Osteocyte (in vitro differentiated cells): ENCODE measurements around the gene NEK9. TPM values are rescaled to one million over a fixed set of nuclear protein-coding genes. Genes with fewer than 3 reads are reported as not detected.

Experiments used
- DNase-seq: peaks from one replicate; pipeline ENCODE4 v3.0.0; 2021; ENCODE audit warnings: mixed read lengths; ENCODE audit not compliant: unreplicated experiment; ENCODE audit errors: extremely low spot score
- H3K27ac Mint-ChIP-seq: one replicate; pipeline ENCODE4 v1.8.0; 2021; ENCODE audit warnings: mild to moderate bottlenecking, mixed read lengths; ENCODE audit not compliant: unreplicated experiment
- H3K27me3 Mint-ChIP-seq: one replicate; pipeline ENCODE4 v1.8.0; 2021; ENCODE audit warnings: mixed read lengths; ENCODE audit not compliant: unreplicated experiment
- H3K36me3 Mint-ChIP-seq: one replicate; pipeline ENCODE4 v1.8.0; 2021; ENCODE audit warnings: mixed read lengths; ENCODE audit not compliant: unreplicated experiment
- H3K4me1 Mint-ChIP-seq: one replicate; pipeline ENCODE4 v1.8.0; 2021; ENCODE audit warnings: mixed read lengths; ENCODE audit not compliant: unreplicated experiment
- H3K4me3 Mint-ChIP-seq: one replicate; pipeline ENCODE4 v1.8.0; 2021; ENCODE audit warnings: mild to moderate bottlenecking, moderate library complexity, mixed read lengths; ENCODE audit not compliant: unreplicated experiment
- H3K9me3 Mint-ChIP-seq: one replicate; pipeline ENCODE4 v1.8.0; 2021; ENCODE audit warnings: mixed read lengths; ENCODE audit not compliant: unreplicated experiment
- CTCF ChIP-seq: fragments of 200-600 bp; sonication (generic); IDR thresholded peaks from 2 replicates; pipeline ENCODE4 v1.5.0; 2021; ENCODE audit warnings: antibody characterized with exemption, mild to moderate bottlenecking, moderate library complexity
- total RNA-seq: library from RNA; stranded (reverse); gene quantifications from 2 replicates; pipeline ENCODE4 v1.2.1, GENCODE V29; 2021

Gene NEK9
- total RNA-seq, 1 donor from 2014 or later, result 117 TPM

GRCh38 chr14:75049731-75050201, 77.1 kb downstream of the NEK9 start:
- DNase-seq, result no peak
- Mint-ChIP-seq H3K36me3 (peaks cover 17% of the 10 kb centered on the region), H3K4me3 (peak overlapping the region; percentile 14), H3K4me1 (peaks cover 24% of the 10 kb centered on the region), H3K27ac (no peak overlapping the region), H3K27me3 (no peaks in the 10 kb centered on the region), H3K9me3 (peaks cover 6% of the 10 kb centered on the region)
- TF ChIP-seq CTCF, result no peak

- H3K4me3 Mint-ChIP-seq, result no peak overlapping the region
- TF ChIP-seq CTCF, result no peak
- peaks cover 17% of the 10 kb centered on the region for H3K36me3 Mint-ChIP-seq
- H3K27ac Mint-ChIP-seq, result no peak overlapping the region
- peaks cover 6% of the 10 kb centered on the region for H3K9me3 Mint-ChIP-seq
- no peak for DNase-seq
- no peaks in the 10 kb centered on the region for H3K27me3 Mint-ChIP-seq
- peaks cover 23% of the 10 kb centered on the region for H3K4me1 Mint-ChIP-seq
Observed at GRCh38 chr14:75049136-75049535, 77.7 kb downstream of the NEK9 start.

- H3K36me3 Mint-ChIP-seq, result peaks cover 17% of the 10 kb centered on the region
- H3K4me1 Mint-ChIP-seq, result peaks cover 22% of the 10 kb centered on the region
- H3K9me3 Mint-ChIP-seq, result peaks cover 6% of the 10 kb centered on the region
- DNase-seq, result no peak
- H3K27ac Mint-ChIP-seq, result no peak overlapping the region
- no peak for TF ChIP-seq CTCF
- H3K27me3 Mint-ChIP-seq, result no peaks in the 10 kb centered on the region
- no peak overlapping the region for H3K4me3 Mint-ChIP-seq
Observed at GRCh38 chr14:75048101-75048500, 78.7 kb downstream of the NEK9 start.

GRCh38 chr14:75047506-75047905, 79.3 kb downstream of the NEK9 start:
- Mint-ChIP-seq H3K9me3 (peaks cover 6% of the 10 kb centered on the region), H3K4me1 (peaks cover 22% of the 10 kb centered on the region), H3K27me3 (no peaks in the 10 kb centered on the region), H3K4me3 (no peak overlapping the region), H3K27ac (no peak overlapping the region), H3K36me3 (peaks cover 18% of the 10 kb centered on the region)
- no peak for DNase-seq
- no peak for TF ChIP-seq CTCF

- H3K27me3 Mint-ChIP-seq, result no peaks in the 10 kb centered on the region
- H3K36me3 Mint-ChIP-seq, result peaks cover 24% of the 10 kb centered on the region
- peaks cover 6% of the 10 kb centered on the region for H3K9me3 Mint-ChIP-seq
- no peak for TF ChIP-seq CTCF
- DNase-seq, result no peak
- peaks cover 27% of the 10 kb centered on the region for H3K4me1 Mint-ChIP-seq
- H3K27ac Mint-ChIP-seq, result no peak overlapping the region
- H3K4me3 Mint-ChIP-seq, result no peak overlapping the region
Observed at GRCh38 chr14:75046899-75047298, 79.9 kb downstream of the NEK9 start.
